ENCODE results near the gene TARBP1.

DNA sequence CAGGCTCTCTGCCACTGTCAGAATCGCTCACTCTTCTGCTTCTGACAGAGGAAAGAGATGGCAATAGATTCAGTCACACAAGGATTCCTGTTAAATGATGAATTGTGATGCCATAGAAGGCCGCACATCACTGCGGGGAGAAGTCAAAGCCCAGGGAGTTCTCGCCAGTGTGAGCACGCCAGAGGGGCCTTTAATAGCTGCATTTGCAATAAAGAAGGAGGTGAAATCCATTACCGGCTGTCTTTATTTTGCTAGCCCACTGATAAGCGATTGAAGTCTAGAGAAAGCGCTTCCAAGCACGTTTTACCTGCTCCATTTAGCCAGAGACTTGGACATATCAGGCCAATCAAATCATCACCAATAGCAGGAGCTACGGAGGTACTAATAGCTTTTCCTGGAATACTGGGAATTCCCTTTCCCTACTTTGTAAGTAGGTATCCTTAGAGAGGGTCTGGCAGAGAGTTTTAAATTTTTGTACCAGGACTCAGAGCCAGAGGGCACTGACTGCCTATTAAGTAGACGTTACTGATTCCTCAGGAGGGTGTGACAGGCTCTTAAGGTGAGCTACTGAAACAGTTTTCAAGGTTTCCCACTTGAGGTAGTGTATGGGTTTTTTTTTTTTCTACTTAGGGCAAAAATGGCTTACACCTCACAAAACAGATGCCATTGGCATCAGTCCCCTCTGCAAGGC lies 10.2 kb upstream of the TARBP1 start:
- TF ChIP-seq CTCF (IDR thresholded peaks at IDR 0.05) (no peak), POLR2A (IDR thresholded peaks at IDR 0.05) (no peak)

Measured in esophagus squamous epithelium (tissue), 4 donors.